NCI-H460 (cell line): ENCODE results near the gene CDKAL1. TPM values are rescaled to one million over a fixed set of nuclear protein-coding genes. Genes with fewer than 3 reads are reported as not detected.

Experiments
- DNase-seq: peaks from one replicate; pipeline ENCODE4 v3.0.0-alpha.2; 2016; ENCODE audit warnings: low read depth; ENCODE audit errors: extremely low read depth
- total RNA-seq: library from RNA; depleted of rRNA; stranded (reverse); fragments of >200 nt; shearing (Covaris generic); gene quantifications from 2 replicates; pipeline ENCODE4 v1.2.3, GENCODE V29; 2014

Gene CDKAL1
- total RNA-seq, 1 experiment from 2014 or later = 12.3 TPM

DNA sequence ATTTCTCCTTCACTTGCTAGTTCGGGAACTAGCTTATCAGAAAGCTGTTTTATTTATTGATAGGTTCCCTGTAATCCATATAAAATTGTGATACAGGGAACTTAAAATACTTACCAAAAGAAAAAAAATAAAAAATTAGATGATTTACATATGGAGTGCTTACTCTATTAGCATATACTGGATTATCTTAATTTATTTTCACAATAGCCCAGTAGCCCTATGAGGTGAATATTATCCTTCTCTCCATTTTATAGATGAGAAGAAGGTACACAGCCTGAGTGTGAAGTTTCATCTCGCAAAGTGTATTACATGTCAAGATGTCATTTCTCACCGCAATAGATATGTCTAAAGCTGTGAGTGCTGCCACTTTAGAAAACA, 463.5 kb downstream of the CDKAL1 start:
- DNase-seq = no peak

DNA sequence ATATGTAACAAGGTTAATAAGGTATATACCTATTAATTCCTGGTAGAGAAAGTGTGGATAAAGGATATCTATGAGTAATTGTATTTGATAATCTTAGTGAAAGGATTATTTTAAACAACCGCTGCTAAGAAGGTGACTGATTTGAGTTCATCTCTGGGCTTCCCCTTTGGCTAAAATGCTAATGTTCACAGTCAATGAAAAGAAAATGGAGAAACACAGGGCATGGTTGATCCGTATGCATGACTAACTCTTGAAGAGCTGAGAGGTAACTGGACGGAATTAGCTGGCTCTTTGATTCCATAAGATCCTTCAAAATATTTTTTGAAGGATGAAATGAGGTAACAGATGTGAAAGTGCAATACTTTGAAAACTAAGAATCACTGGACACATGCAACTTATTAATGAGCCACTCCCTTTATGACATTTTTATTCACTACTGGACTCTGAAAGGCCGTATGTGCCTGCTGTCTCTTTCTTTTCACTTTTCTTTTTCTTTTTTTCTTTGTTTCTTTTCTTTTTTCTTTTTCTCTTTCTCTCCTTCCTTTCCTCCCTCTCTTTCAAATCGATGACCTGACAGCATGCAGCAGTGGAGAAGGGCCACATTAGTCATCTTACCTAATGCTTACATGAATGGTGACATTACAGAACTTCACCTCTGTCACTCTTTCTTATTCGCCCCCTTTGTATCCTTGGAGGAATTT, 464.6 kb downstream of the CDKAL1 start:
- DNase-seq = no peak

DNA sequence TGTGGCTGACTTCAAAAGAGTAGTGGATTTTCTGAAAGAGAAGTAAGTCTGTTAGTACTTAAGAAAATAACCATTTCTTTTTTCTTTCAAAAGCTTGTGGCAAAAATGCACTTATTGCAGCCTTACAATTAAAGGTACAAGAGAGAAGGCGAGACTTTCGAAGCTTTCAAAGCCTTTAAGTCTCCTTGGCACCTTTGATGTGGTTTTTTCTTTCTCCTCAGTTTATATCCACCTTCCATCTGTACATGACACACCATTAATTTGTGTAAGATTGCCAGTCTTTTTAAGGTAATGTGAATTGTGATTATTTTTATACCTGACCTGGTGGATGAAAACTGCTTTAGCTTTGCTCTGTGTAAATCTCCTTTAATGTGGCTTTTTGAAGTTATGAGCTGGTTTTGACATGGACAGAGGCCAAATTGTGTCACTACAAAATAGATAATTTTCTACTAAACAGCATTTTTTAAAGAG, 466.1 kb downstream of the CDKAL1 start:
- DNase-seq = no peak

DNA sequence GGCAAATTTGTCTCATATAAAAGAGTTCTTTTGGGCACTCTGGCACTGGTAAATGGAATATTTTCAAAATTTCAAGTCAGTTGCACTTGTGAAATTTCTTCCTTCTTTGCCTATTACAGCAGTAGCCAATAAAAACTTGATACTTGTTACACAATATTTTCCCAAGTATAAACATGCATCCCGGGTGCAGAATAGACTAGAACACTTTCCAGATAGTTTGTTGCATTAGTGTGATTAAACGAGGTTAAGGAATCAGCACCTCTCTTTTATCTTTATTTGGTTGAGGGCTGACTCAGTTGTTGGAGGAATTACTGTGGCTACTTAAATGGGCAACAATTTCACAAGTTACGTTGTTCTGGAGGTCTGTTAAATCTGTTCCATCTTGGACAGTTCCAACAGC, 467.5 kb downstream of the CDKAL1 start:
- no peak for DNase-seq

DNA sequence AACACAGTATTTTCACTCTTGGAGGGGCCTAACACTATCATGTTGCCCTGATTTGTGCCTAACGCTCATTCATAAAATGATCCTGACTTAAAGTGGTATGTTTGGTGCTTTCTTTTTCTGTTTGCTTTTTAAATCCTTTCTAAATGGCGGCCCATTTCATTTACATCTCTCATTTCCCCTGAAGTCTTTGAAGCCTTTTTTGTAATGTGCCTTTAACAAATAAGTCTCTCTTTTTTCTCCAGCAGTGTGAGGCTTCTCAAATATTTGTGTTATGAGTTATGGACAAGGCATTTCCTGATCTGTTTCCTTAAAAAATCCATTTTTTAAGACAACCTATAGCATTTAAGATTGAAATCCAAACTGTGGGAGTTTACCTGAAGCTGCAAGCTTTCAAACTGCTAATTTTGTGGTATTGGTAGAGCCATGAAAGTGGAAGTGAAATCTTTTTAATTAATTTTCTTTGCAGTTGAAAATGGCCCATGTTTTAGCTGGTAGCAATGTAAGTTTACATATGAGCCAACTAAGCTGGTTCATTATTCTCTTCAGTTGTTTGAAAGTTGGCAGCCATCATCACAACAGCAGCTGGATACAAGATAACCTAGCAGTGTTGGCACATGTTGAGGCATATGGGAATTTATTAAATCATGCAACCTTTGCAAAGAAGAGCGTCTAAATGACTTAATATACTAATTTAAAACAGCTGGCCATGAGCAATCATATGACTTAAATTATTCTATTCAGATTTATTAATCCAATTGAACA, 469.7 kb downstream of the CDKAL1 start:
- DNase-seq = no peak

DNA sequence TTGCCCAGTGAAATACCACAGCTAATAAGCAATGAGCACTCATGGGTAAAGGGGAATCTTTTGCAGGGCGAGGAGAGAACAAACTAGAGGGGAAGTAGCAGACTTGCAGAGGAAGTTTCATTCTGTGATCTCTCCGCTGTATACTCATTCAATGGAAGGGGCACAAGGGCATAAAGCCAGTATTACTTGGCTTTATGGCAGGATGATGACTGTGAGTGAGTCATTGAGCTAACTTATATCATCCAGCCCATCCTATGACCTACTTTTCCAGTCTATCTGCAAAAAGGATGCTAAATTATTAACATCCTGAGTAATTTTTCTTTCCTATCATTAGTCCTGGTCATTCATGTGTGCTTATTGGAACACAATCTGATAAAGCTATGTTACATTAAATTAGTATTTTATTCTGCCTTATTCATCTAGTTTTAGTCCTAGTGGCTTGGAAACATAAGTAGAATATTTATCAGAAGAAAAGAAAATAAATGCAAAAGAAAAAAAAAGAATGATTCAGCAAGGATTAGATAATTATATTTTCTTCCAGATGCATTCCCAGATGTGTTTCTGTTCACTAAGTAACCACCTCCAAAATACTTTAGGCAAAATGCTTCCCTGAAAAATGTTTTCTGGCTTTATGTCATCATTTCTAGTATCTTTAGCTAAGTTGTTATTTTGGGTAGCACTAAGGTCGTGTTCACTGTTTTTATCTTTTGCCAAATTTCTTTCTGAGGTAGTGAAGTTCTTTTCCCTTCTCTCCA, 471.7 kb downstream of the CDKAL1 start:
- DNase-seq = peak; percentile 12

DNA sequence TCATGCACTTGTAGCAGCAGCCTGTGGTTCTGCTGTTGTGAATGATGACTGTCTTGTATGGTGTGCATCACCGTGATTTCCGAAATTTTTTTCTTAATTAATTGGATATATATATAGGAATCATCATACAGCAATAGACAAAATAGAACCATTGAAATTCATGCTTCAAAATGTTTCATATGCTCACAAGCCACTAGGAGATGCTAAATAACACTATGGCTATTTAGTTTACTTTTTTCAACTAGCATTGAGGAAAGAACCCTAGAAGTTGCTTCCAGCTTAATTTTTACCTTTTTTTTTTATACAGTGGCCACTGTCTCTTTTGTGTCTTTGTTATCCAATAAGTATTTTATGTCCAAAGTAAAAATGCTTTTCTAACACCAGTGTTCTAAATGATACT, 485.4 kb downstream of the CDKAL1 start:
- DNase-seq = no peak

DNA sequence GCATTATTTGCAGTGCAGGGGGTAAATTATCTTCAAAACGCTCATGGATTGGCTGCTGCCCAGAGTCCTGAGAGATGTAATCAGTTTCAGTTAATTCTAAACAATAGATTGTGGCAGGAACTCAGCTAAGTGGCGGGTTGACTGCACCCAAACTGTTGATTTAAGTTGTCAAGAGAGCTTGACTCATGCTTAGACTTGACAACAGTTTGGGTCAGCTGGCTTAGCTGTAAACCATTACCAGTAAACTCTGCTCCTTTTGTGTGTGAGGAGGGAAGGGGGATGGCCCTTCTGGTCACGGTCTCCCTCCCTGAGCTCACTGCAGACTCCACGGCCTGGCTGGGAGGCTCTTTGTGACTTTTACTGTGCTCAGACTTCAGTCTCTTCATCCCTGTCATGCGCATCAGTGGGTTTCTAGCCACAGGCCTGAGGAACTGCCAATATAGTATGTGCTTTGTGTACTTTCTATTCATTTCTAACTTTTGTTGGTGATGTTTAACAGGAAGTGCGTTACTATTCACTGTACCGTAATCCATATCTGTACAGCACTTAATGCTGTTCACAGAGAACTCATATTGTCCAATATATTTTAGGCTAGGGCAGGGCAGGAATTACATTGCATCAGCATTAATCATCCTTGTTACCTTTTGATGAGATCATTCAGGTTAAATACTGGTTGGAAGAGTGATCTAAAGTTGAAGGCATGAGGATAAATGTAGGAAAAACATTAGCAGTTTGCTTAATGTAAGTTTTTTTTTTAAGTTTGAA, 488.3 kb downstream of the CDKAL1 start:
- DNase-seq = no peak

DNA sequence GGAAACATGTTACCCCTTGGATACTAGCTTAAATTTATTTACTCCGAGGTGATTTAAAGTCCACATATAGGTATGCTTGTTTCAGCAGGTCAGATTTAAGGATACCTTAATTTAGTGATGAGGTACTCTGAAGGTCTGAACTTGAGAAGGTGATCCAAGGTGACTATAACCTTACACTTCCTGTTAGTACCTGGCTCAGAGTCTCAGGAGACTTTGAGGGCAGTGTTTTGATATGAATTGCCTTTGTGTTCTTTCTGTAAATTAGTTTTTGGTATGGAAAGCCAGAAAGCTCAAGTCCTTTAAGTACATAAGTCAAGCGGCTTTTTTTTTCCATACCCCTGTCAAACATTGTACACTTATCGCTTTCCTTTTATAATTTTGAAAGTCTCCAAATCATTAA, 489.0 kb downstream of the CDKAL1 start:
- no peak for DNase-seq

DNA sequence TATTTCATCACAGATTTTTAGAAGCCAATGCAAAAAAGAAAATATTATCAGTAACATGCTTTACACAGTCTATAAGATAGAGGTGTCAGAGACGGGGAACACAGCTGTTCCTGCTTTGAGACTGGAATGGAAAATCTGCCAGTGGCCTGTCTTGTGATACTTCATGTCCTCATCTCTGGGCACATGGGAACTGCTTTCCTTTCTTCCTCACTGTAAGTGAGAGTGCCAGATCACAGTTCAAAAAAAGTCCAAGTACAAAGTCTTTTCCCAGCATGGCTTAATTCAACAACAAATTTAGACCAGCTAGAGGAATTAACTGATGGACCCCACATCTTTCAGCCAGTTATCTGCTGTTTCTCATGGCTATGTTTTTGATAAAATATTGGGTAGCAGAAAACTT, 490.4 kb downstream of the CDKAL1 start:
- DNase-seq = no peak

DNA sequence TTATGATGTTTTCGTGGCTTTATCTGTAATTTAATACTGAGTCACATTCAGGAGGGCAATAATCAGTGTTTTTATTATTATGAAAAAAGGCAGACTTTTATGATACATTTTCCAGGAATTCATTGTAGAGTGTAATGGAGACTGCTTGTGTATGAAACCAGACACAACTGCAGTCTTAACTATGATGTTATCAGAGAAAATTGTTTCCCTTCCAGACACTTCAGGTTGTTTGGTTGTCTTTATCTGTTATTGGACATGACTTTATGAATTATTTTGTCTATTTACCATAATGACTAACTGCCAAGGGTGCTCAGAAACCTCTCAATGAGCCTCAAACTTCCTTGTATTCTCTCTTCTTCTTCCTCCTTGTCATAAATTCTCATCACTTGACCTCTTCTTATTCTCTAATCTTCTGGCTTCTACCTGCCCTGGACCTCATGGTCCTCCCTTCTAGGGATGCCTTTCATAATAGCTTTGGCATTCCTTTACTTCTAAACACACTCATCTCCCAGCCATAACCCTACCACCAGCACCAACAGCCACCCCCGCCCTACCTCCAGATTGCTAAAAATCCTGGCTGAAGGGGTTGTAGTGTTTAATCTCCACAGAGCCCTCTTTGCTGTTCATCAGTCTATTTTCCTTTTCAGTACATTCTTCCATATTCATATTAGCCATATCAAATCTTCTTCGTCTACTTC, 492.5 kb downstream of the CDKAL1 start:
- no peak for DNase-seq

DNA sequence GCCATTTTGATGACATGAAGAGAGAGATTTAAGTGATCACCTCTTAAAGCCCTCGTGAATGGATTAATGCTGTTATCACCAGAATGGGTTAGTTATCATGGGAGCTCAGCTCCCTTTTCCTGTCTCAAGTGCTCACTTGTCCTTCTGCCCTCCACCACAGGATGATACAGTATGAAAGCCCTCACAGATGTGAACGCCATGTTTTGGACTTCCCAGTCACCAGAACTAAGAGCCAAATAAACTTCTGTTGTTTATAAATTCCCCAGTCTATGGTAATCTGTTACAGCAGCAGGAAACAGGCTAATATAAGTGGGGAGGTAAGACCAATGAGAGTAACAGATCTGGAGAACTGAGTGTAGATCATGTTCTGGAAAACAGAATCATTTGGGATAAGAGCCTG, 493.2 kb downstream of the CDKAL1 start:
- DNase-seq = no peak

DNA sequence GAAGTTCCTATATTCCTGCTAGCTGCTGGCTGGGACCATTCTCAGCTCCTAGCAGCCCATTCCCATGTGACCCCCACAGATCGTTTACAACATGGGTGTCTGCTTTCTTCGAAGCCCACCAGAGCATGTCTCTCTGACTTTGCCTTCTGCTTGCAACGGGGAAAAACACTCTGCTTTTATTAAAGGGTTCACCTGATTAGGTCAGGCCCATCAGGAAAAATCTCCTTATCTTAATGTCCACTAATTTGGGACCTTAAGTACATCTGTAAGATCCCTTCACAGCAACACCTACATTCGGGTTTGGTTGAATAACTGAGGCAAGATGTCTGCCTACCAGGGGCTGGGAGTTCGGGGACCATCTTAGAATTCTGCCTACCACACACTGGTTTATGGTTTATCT, 496.9 kb downstream of the CDKAL1 start:
- no peak for DNase-seq

DNA sequence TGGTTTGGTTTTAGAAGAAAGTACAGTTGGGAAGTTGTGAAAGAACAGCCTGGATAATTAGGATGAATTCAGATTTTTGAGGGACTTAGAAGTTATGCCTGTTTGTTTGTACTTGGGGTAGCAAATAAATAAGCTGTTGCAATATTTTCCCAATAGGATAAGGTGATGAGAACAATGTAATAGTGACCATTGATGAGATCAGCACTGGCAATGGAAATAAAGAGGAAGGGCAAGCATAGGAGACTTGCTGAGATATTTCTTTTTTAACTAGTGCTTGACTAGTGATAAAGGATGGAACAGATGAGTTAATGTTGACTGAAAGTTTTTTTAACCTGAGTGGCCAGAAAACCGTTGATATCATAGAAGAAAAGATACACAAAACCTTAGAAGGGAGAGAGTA, 498.8 kb downstream of the CDKAL1 start:
- DNase-seq = no peak

DNA sequence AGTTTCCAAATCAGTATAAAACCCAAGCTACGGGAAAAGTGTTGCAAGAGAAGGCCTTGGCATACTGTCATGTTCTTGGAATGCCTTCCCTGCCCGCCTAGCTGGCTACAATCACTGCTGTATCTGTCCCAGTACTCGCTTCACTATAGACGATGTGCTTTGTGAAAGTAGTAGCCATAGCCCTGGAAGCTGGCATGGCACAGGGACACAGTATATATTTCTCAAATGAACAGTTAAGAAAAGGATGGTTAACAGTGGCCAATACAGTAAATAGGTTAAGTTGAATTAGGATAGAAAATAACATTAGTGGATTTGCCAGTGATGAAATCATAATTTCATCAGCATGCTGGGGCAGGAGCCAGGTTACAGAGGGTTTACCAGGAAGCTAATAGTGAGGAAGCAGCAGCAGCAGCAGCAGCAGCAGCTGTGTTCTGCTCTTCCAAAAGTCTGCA, 499.3 kb downstream of the CDKAL1 start:
- DNase-seq = no peak

DNA sequence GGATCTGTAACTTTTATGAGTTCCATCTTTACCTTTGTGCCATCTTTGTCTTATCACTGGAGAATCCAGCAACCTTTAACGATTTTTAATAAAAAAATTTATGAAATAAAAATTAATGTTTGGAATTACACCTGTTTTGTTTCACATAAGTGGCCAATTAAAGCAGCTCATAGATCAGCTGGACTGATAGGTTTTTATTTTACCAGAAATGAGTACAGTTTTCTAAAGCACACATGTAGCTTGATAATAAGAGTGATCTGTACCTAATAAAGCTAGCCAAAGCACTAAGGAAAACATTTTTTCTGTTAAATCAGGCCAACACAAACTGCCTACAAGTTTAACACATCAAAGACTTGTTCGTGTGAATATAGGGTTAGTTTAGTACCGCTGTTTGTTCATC, 500.1 kb downstream of the CDKAL1 start:
- no peak for DNase-seq

DNA sequence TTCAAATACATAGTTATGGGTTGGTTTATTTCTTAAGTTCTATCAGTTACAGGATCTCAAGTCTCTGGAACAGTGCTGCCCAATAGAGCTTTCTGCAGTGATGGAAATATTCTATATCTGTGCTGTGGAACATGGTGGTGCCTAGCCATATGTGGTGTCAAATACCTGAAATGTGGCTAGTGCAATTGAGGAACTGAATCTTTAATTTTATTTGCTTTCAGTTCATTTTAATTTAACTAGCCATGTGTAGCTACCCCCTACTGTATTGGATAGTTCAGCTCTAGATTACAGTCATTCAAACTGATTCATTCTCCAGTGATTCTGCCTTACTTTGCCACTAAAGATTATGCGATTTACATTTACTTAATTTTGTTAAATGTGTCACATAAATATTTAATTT, 503.2 kb downstream of the CDKAL1 start:
- DNase-seq = no peak

DNA sequence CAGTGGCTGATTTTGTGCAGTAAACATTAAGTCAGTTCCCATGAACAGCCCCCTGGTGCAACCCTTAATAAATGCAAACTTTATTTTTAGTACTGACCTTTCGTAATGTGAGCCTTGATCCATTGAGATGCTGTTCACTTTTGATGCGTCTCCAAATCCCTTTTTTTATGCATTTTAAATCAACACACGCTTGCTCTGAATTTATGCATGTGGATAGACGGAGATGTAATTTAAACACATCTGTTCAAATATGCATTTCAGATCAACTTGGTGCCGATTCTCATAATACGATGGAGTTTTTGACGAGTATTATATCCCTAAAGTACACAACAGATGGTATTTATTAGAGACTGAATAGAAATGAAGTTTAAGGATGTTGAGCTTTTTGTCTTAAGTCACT, 505.7 kb downstream of the CDKAL1 start:
- no peak for DNase-seq

DNA sequence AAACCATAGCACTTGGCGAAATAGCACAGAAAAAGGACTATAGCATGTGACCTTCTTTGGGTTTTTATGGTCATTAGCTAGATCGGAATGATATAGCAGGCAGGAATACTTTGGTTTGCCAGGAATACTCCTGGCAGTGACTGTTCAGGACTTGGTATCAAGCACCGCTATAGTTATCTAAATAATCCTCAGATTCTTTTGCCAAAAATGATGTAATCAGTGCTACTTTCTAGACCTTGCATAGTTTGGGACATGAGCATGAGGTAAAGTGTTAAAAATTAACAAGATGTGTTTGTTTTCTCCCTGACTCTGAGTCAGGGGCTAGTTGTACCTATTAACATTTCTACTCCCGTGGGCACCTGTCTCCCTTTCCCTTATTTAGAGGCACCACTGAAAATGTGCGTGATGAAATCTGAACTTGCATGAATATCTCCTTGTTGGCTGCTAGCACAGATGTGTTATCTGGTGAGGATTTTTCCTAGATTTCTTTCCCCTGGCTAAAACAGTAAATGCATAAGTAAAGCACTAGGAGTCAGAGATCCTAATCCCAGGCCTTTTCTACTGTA, 511.0 kb downstream of the CDKAL1 start:
- no peak for DNase-seq

DNA sequence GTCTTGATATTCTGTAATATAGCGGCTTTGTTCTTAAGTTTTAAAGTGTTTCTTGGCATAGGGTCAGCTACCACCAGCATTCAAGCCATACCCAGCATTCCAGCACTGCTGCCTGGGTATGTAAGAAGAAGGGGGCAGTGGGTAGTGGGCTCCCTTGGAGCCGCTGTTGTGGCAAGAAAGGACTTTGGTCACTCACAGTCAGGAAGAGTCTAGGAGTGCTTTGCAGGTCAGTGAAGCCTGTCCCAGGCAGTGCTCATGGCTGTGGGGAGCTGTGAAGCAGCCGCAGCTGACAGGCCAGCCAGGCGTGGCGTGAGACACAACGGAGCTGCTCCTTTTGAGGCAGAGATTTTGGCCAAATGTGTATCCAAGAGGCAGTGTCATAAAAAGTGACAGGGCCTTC, 512.0 kb downstream of the CDKAL1 start:
- DNase-seq = no peak
